B cell (primary cell): Measurements from ENCODE around the gene ZSWIM6. TPM values are rescaled to one million over a fixed set of nuclear protein-coding genes. Genes with fewer than 3 reads are reported as not detected.

Experiments
- ATAC-seq: fragments of 200-7000 bp; cut with Tn5 transposase; one replicate; pipeline ENCODE4 v1.10.0; 2021; ENCODE audit warnings: low read depth, mild to moderate bottlenecking, moderate number of reproducible peaks, moderate library complexity
- CTCF ChIA-PET: fragments of 350-600 bp; sonication (Branson Sonifier 250); formaldehyde crosslinking; loops from one replicate; lab custom pipeline; 2021; ENCODE audit warnings: antibody characterized with exemption, inconsistent platforms; lab: Charles Lee
- POLR2A ChIA-PET: fragments of 350-600 bp; sonication (Branson Sonifier 250); formaldehyde crosslinking; loops from one replicate; lab custom pipeline; 2021; ENCODE audit warnings: antibody characterized with exemption; lab: Charles Lee
- DNase-seq: peaks from one replicate; pipeline ENCODE4 v3.0.0; 2013
- H2AFZ ChIP-seq: 2 replicates; pipeline ENCODE4 v1.6.1; 2012; ENCODE audit warnings: mild to moderate bottlenecking, low read depth, low read length; ENCODE audit not compliant: insufficient read depth, poor library complexity, severe bottlenecking
- H3K27ac ChIP-seq, 2 donors: 1 replicate in 1 of 2; 2 replicates in 1 of 2; pipeline ENCODE4 v1.5.1; 2012 to 2013; ENCODE audit warnings: low read length in 2 of 2, mild to moderate bottlenecking in 2 of 2, moderate library complexity in 1 of 2
- H3K27me3 ChIP-seq, 4 experiments: fragments of 200-600 bp in 1 of 4; sonication (generic) in 1 of 4; replicated peaks in 1 of 4; 1 replicate in 2 of 4; 2 replicates in 2 of 4; pipeline versions ENCODE4 v1.6.1 to v1.7.0; 2013 to 2016; ENCODE audit warnings: low read length in 3 of 4, mild to moderate bottlenecking in 2 of 4, mixed read lengths in 1 of 4, moderate library complexity in 1 of 4; ENCODE audit not compliant: insufficient read depth in 4 of 4, control insufficient read depth in 3 of 4; ENCODE audit errors: control extremely low read depth in 1 of 4
- H3K36me3 ChIP-seq, 2 experiments: replicated peaks in 1 of 2; 1 replicate in 1 of 2; 2 replicates in 1 of 2; pipeline versions ENCODE4 v1.6.1 to v1.7.1; 2013; ENCODE audit warnings: low read length in 1 of 2; ENCODE audit not compliant: insufficient read depth in 2 of 2, control insufficient read depth in 1 of 2; ENCODE audit errors: control extremely low read depth in 1 of 2, extremely low read depth in 1 of 2
- H3K4me1 ChIP-seq, 2 donors: fragments of 200-600 bp in 1 of 2; sonication (generic) in 1 of 2; 1 replicate in 1 of 2; 2 replicates in 1 of 2; pipeline versions ENCODE4 v1.5.1 to v1.6.1; 2013 to 2017; ENCODE audit warnings: low read length in 2 of 2; ENCODE audit not compliant: control insufficient read depth in 2 of 2, insufficient read depth in 2 of 2
- H3K4me2 ChIP-seq: replicated peaks from 2 replicates; pipeline ENCODE3; 2012; ENCODE audit warnings: mild to moderate bottlenecking, low read depth, low read length; ENCODE audit not compliant: poor library complexity, severe bottlenecking
- H3K4me3 ChIP-seq, 5 experiments: fragments of 200-600 bp in 1 of 5; sonication (generic) in 1 of 5; 1 replicate in 3 of 5; 2 replicates in 2 of 5; pipeline versions ENCODE4 v1.5.1 to v1.7.0; 2011 to 2016; ENCODE audit warnings: low read length in 4 of 5, mild to moderate bottlenecking in 4 of 5, low read depth in 2 of 5, control low read depth in 1 of 5, moderate library complexity in 1 of 5; ENCODE audit not compliant: insufficient read depth in 1 of 5; ENCODE audit errors: control extremely low read depth in 1 of 5, extremely low read depth in 1 of 5
- H3K79me2 ChIP-seq: fragments of 200-600 bp; sonication (generic); one replicate; pipeline ENCODE4 v1.6.0; 2016; ENCODE audit warnings: low read length; ENCODE audit not compliant: control insufficient read depth, insufficient read depth
- H3K9ac ChIP-seq: fragments of 200-600 bp; sonication (generic); 2 replicates; pipeline ENCODE4 v1.6.1; 2017; ENCODE audit warnings: mild to moderate bottlenecking, low read length, moderate library complexity
- H3K9me3 ChIP-seq, 3 donors: one replicate each; pipeline versions ENCODE4 v1.6.1 to v1.7.1; 2013; ENCODE audit warnings: low read length in 2 of 3; ENCODE audit not compliant: control insufficient read depth in 2 of 3, insufficient read depth in 1 of 3; ENCODE audit errors: control extremely low read depth in 1 of 3
- H4K20me1 ChIP-seq: 2 replicates; pipeline ENCODE4 v1.6.0; 2012; ENCODE audit warnings: mild to moderate bottlenecking, low read length; ENCODE audit not compliant: insufficient read depth, control insufficient read depth, poor library complexity, severe bottlenecking
- H3K27ac Mint-ChIP-seq: one replicate; pipeline ENCODE4 v1.8.0; 2021; ENCODE audit warnings: mixed read lengths
- H3K27me3 Mint-ChIP-seq: one replicate; pipeline ENCODE4 v1.8.0; 2021; ENCODE audit warnings: mixed read lengths
- H3K4me1 Mint-ChIP-seq: one replicate; pipeline ENCODE4 v1.8.0; 2021; ENCODE audit warnings: mixed read lengths
- H3K4me3 Mint-ChIP-seq: one replicate; pipeline ENCODE4 v1.8.0; 2021; ENCODE audit warnings: mixed read lengths
- H3K9me3 Mint-ChIP-seq: one replicate; pipeline ENCODE4 v1.8.0; 2022; ENCODE audit warnings: mixed read lengths; ENCODE audit not compliant: insufficient read depth
- CTCF ChIP-seq: fragments of 200-600 bp; IDR thresholded peaks from one replicate; pipeline ENCODE4 v1.8.0; 2022; ENCODE audit warnings: antibody characterized with exemption, mild to moderate bottlenecking
- EZH2 ChIP-seq: IDR thresholded peaks from 2 replicates; pipeline ENCODE4 v1.6.1; 2012; ENCODE audit warnings: borderline replicate concordance, low read depth, mild to moderate bottlenecking, moderate library complexity, low read length; ENCODE audit not compliant: insufficient read depth, poor library complexity, severe bottlenecking
- WGBS: methylation state at CpG from one replicate; pipeline ENCODE4 v1.1.5; 2013; ENCODE audit warnings: missing lambda C conversion rate; ENCODE audit not compliant: insufficient coverage; 5-methylcytosine and 5-hydroxymethylcytosine counted together
- intact Hi-C: fragments of 100-400 bp; cut with micrococcal nuclease; formaldehyde crosslinking; loops from one replicate; pipeline ENCODE4 v1.10.0; 2022
- polyA plus RNA-seq: library from polyadenylated mRNA; depleted of rRNA; stranded (reverse); fragments of >200 nt; gene quantifications from 2 replicates; pipeline ENCODE4 v1.2.3, GENCODE V29; 2012
- total RNA-seq, 2 donors: library from RNA; stranded (reverse); fragments of 120-200 nt in 1 of 2; gene quantifications; 1 replicate in 1 of 2; 2 replicates in 1 of 2; pipeline versions ENCODE4 v1.2.3 to v1.2.4, GENCODE V29; 2013 to 2022

Gene ZSWIM6
- total and polyA plus RNA-seq, 2 donors (not counting 1 experiment from before 2014, with no cell fraction given): 7.9 to 16.4 TPM

- Histone ChIP-seq H3K4me1 (no peaks in the 10 kb centered on the region), H2AFZ (no peak overlapping the region), H3K27me3 (no peaks in the 10 kb centered on the region), H3K9me3 (no peaks in the 10 kb centered on the region), H3K4me3 (no peak overlapping the region), H3K27ac (no peak overlapping the region), H3K36me3 (peaks cover 0 to 3% of the 10 kb centered on the region in 2 experiments), H4K20me1 (peaks cover 5% of the 10 kb centered on the region), H3K79me2 (no peaks in the 10 kb centered on the region), H3K9ac (no peak overlapping the region), H3K4me2 (no peak overlapping the region)
- intact Hi-C loops: no loop called here
- no peak overlapping the region for H3K4me3 Mint-ChIP-seq
- TF ChIP-seq CTCF (no peak), EZH2 (no peak)
- H3K9me3 Mint-ChIP-seq: no peaks in the 10 kb centered on the region
- 100% methylated on average over 1 of the region's 3 CpGs for WGBS
- H3K4me1 Mint-ChIP-seq: no peaks in the 10 kb centered on the region
- POLR2A ChIA-PET: no interaction called here
- DNase-seq: no peak
- no peaks in the 10 kb centered on the region for H3K27me3 Mint-ChIP-seq
- no peak overlapping the region for H3K27ac Mint-ChIP-seq
- ATAC-seq: no peak
- CTCF ChIA-PET: no interaction called here
Observed at GRCh38 chr5:61501971-61502370, 169.9 kb downstream of the ZSWIM6 start.

- DNase-seq: no peak
- no peaks in the 10 kb centered on the region for H3K9me3 Mint-ChIP-seq
- TF ChIP-seq EZH2 (no peak), CTCF (no peak)
- Histone ChIP-seq H3K79me2 (no peaks in the 10 kb centered on the region), H3K36me3 (peaks cover 0 to 1% of the 10 kb centered on the region in 2 experiments), H3K4me1 (no peaks in the 10 kb centered on the region), H2AFZ (no peak overlapping the region), H3K9ac (no peak overlapping the region), H3K27ac (no peak overlapping the region), H4K20me1 (no peaks in the 10 kb centered on the region), H3K27me3 (no peaks in the 10 kb centered on the region), H3K9me3 (no peaks in the 10 kb centered on the region), H3K4me3 (no peak overlapping the region), H3K4me2 (no peak overlapping the region)
- ChIA-PET POLR2A (no interaction called here), CTCF (interaction anchor here (0.6 kb wide), 1 partner anchor 1916 kb away, joined by 4 read pairs; no protein-coding TSS in a partner anchor)
- no peaks in the 10 kb centered on the region for H3K27me3 Mint-ChIP-seq
- H3K4me1 Mint-ChIP-seq: no peaks in the 10 kb centered on the region
- WGBS: no CpG with 5 or more reads among the region's 1 CpG
- no peak for ATAC-seq
- no peak overlapping the region for H3K27ac Mint-ChIP-seq
- no peak overlapping the region for H3K4me3 Mint-ChIP-seq
- intact Hi-C loops: no loop called here
Observed at GRCh38 chr5:61504143-61504770, 172.2 kb downstream of the ZSWIM6 start.
